Measurements from ENCODE around the gene OCIAD2. TPM values are rescaled to one million over a fixed set of nuclear protein-coding genes. Genes with fewer than 3 reads are reported as not detected.

OCIAD2 gene
- total RNA-seq, 1 donor = 20.3 TPM

DNA sequence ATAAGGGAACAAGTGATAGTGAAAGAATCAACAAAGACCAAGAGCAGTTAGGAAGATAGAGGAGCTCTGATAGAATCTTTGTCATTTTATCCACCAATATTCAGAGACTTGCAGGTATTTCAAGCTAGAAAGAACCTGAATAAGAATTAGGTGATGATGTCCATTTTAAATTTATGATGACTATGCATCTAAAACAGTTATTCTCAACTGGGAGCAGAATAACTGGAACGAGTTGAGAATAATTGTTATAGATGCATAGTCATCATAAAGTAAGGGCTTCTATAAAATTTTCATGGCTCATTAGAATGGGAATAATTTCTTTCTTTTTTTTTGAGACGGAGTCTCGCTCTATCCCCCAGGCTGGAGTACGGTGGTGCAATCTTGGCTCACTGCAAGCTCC lies 69.9 kb downstream of the OCIAD2 start:
- H3K4me3 ChIP-seq (ENCODE audit: low read depth, low read length) = no peak overlapping the region
- TF ChIP-seq, protein P1, sequence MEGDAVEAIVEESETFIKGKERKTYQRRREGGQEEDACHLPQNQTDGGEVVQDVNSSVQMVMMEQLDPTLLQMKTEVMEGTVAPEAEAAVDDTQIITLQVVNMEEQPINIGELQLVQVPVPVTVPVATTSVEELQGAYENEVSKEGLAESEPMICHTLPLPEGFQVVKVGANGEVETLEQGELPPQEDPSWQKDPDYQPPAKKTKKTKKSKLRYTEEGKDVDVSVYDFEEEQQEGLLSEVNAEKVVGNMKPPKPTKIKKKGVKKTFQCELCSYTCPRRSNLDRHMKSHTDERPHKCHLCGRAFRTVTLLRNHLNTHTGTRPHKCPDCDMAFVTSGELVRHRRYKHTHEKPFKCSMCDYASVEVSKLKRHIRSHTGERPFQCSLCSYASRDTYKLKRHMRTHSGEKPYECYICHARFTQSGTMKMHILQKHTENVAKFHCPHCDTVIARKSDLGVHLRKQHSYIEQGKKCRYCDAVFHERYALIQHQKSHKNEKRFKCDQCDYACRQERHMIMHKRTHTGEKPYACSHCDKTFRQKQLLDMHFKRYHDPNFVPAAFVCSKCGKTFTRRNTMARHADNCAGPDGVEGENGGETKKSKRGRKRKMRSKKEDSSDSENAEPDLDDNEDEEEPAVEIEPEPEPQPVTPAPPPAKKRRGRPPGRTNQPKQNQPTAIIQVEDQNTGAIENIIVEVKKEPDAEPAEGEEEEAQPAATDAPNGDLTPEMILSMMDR (IDR thresholded peaks at IDR 0.05; ENCODE audit: insufficient read depth, low read length) = no peak
- no peak for DNase-seq (ENCODE audit: low read depth)

Small RNA genes lying within 50 kb of the gene (small RNA-seq; reads per million reads assigned to genes)
- gene AC020593.1 (not detected), gene RNU6-158P (not detected)

Other genes with a start within 250 kb of the OCIAD2 start
- 43.8 and 60.3 TPM in 2 replicates for gene FRYL, start 126.5 kb downstream of the OCIAD2 start, total RNA-seq (ENCODE audit: low replicate concordance)
- 128 and 181 TPM in 2 replicates for gene OCIAD1, start 75.7 kb downstream of the OCIAD2 start, total RNA-seq (ENCODE audit: low replicate concordance)
- gene CWH43, start 79.5 kb upstream of the OCIAD2 start, total RNA-seq (ENCODE audit: low replicate concordance) = not detected in 2 replicates